ENCODE data around the gene VSX1.

Gene VSX1

DNA sequence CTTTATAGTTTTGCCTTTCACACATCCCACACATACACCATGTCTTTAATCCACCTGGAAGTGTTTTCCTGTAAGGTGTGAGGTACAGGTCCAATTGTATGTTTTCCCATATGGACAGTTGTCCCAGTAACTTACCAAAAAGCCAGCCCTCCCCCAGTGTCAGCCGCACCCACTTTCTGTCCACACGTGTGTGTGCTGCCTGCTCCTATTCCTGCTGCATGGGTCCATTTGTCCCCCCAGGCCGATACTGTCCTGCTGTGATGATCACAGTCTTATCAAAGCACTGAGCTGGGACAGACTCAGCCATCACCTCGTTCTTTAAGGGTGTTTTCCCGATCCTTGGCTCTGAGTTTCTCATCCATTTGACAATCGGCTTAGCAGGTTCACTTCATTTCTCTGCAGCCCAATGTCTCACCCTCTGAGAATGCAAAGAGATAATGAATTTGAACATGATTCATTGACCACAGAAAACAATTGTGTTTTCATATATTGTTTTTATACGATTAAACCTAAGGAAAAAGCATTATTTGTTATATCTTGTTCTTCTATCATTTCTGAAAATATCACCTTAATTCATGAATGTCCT lies 9.6 kb downstream of the VSX1 start:
- no peak for ATAC-seq
- TF ChIP-seq, protein P1, sequence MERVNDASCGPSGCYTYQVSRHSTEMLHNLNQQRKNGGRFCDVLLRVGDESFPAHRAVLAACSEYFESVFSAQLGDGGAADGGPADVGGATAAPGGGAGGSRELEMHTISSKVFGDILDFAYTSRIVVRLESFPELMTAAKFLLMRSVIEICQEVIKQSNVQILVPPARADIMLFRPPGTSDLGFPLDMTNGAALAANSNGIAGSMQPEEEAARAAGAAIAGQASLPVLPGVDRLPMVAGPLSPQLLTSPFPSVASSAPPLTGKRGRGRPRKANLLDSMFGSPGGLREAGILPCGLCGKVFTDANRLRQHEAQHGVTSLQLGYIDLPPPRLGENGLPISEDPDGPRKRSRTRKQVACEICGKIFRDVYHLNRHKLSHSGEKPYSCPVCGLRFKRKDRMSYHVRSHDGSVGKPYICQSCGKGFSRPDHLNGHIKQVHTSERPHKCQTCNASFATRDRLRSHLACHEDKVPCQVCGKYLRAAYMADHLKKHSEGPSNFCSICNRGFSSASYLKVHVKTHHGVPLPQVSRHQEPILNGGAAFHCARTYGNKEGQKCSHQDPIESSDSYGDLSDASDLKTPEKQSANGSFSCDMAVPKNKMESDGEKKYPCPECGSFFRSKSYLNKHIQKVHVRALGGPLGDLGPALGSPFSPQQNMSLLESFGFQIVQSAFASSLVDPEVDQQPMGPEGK (CRISPR knock-in tag; IDR thresholded peaks at IDR 0.05; ENCODE audit: borderline replicate concordance), result no peak
- TF ChIP-seq CSDC2 (CRISPR knock-in tag; IDR thresholded peaks at IDR 0.05) (no peak), TCF4 (CRISPR knock-in tag; IDR thresholded peaks at IDR 0.05; ENCODE audit: borderline replicate concordance) (no peak), PPARA (CRISPR knock-in tag; IDR thresholded peaks at IDR 0.05; ENCODE audit: borderline replicate concordance) (no peak), ARNTL (CRISPR knock-in tag; IDR thresholded peaks at IDR 0.05; ENCODE audit: borderline replicate concordance, low read depth) (no peak), ZNF8 (CRISPR knock-in tag; IDR thresholded peaks at IDR 0.05) (no peak), ZFP3 (CRISPR knock-in tag; IDR thresholded peaks at IDR 0.05) (no peak), ZNF565 (CRISPR knock-in tag; conservative IDR thresholded peaks at IDR 0.05; ENCODE audit: low read depth) (no peak), TOX (CRISPR knock-in tag; IDR thresholded peaks at IDR 0.05; ENCODE audit: borderline replicate concordance) (no peak), ZC3H10 (CRISPR knock-in tag; IDR thresholded peaks at IDR 0.05) (no peak), ESRRG (CRISPR knock-in tag; IDR thresholded peaks at IDR 0.05) (no peak), SNAI2 (CRISPR knock-in tag; IDR thresholded peaks at IDR 0.05) (no peak), ZFP30 (CRISPR knock-in tag; IDR thresholded peaks at IDR 0.05) (no peak), ISL1 (CRISPR knock-in tag; IDR thresholded peaks at IDR 0.05) (no peak), OSR1 (CRISPR knock-in tag; IDR thresholded peaks at IDR 0.05) (no peak)
- TF ChIP-seq, protein P2, sequence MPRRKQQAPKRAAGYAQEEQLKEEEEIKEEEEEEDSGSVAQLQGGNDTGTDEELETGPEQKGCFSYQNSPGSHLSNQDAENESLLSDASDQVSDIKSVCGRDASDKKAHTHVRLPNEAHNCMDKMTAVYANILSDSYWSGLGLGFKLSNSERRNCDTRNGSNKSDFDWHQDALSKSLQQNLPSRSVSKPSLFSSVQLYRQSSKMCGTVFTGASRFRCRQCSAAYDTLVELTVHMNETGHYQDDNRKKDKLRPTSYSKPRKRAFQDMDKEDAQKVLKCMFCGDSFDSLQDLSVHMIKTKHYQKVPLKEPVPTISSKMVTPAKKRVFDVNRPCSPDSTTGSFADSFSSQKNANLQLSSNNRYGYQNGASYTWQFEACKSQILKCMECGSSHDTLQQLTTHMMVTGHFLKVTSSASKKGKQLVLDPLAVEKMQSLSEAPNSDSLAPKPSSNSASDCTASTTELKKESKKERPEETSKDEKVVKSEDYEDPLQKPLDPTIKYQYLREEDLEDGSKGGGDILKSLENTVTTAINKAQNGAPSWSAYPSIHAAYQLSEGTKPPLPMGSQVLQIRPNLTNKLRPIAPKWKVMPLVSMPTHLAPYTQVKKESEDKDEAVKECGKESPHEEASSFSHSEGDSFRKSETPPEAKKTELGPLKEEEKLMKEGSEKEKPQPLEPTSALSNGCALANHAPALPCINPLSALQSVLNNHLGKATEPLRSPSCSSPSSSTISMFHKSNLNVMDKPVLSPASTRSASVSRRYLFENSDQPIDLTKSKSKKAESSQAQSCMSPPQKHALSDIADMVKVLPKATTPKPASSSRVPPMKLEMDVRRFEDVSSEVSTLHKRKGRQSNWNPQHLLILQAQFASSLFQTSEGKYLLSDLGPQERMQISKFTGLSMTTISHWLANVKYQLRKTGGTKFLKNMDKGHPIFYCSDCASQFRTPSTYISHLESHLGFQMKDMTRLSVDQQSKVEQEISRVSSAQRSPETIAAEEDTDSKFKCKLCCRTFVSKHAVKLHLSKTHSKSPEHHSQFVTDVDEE (CRISPR knock-in tag; IDR thresholded peaks at IDR 0.05), result no peak
- TF ChIP-seq, protein P3, sequence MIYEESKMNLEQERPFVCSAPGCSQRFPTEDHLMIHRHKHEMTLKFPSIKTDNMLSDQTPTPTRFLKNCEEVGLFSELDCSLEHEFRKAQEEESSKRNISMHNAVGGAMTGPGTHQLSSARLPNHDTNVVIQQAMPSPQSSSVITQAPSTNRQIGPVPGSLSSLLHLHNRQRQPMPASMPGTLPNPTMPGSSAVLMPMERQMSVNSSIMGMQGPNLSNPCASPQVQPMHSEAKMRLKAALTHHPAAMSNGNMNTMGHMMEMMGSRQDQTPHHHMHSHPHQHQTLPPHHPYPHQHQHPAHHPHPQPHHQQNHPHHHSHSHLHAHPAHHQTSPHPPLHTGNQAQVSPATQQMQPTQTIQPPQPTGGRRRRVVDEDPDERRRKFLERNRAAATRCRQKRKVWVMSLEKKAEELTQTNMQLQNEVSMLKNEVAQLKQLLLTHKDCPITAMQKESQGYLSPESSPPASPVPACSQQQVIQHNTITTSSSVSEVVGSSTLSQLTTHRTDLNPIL (CRISPR knock-in tag; IDR thresholded peaks at IDR 0.05; ENCODE audit: low read depth), result no peak

DNA sequence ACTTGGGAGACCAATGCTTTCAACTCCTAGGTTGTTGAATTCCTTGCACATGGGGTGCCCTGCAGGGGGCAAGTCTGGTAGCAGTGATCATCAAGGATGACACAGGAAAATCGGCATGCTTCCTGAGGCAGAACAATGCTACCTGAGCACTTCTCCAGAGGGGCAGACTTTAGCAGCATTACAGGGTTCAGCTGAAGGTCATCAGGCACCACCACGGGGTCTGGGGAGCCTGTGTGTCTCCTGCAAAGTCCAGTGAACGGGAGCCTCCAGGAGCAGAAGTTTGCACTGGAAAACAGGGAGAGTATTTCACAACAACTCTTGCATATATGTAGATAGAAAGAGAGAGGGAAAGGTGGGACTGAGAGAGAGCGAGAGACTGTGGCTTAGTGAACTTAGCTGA lies 10.2 kb downstream of the VSX1 start:
- ATAC-seq, result no peak
- TF ChIP-seq RARB (CRISPR knock-in tag; IDR thresholded peaks at IDR 0.05), result no peak
- no peak for TF ChIP-seq SNAI2 (CRISPR knock-in tag; IDR thresholded peaks at IDR 0.05)
- TF ChIP-seq, protein P1 (CRISPR knock-in tag; IDR thresholded peaks at IDR 0.05; ENCODE audit: borderline replicate concordance), result no peak
- TF ChIP-seq GLIS3 (CRISPR knock-in tag; IDR thresholded peaks at IDR 0.05), result no peak
- TF ChIP-seq ZFP30 (CRISPR knock-in tag; IDR thresholded peaks at IDR 0.05), result no peak
- TF ChIP-seq PPARA (CRISPR knock-in tag; IDR thresholded peaks at IDR 0.05; ENCODE audit: borderline replicate concordance), result no peak
- TF ChIP-seq ZNF565 (CRISPR knock-in tag; conservative IDR thresholded peaks at IDR 0.05; ENCODE audit: low read depth), result no peak
- TF ChIP-seq ZFP3 (CRISPR knock-in tag; IDR thresholded peaks at IDR 0.05), result no peak
- TF ChIP-seq, protein P4, sequence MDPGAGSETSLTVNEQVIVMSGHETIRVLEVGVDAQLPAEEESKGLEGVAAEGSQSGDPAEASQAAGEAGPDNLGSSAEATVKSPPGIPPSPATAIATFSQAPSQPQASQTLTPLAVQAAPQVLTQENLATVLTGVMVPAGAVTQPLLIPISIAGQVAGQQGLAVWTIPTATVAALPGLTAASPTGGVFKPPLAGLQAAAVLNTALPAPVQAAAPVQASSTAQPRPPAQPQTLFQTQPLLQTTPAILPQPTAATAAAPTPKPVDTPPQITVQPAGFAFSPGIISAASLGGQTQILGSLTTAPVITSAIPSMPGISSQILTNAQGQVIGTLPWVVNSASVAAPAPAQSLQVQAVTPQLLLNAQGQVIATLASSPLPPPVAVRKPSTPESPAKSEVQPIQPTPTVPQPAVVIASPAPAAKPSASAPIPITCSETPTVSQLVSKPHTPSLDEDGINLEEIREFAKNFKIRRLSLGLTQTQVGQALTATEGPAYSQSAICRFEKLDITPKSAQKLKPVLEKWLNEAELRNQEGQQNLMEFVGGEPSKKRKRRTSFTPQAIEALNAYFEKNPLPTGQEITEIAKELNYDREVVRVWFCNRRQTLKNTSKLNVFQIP (CRISPR knock-in tag; IDR thresholded peaks at IDR 0.05; ENCODE audit: borderline replicate concordance, low read depth), result no peak
- TF ChIP-seq, protein P5, sequence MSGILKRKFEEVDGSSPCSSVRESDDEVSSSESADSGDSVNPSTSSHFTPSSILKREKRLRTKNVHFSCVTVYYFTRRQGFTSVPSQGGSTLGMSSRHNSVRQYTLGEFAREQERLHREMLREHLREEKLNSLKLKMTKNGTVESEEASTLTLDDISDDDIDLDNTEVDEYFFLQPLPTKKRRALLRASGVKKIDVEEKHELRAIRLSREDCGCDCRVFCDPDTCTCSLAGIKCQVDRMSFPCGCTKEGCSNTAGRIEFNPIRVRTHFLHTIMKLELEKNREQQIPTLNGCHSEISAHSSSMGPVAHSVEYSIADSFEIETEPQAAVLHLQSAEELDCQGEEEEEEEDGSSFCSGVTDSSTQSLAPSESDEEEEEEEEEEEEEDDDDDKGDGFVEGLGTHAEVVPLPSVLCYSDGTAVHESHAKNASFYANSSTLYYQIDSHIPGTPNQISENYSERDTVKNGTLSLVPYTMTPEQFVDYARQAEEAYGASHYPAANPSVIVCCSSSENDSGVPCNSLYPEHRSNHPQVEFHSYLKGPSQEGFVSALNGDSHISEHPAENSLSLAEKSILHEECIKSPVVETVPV (CRISPR knock-in tag; IDR thresholded peaks at IDR 0.05), result no peak
- TF ChIP-seq ZNF8 (CRISPR knock-in tag; IDR thresholded peaks at IDR 0.05), result no peak
- TF ChIP-seq TOX (CRISPR knock-in tag; IDR thresholded peaks at IDR 0.05; ENCODE audit: borderline replicate concordance), result no peak
- TF ChIP-seq TCF4 (CRISPR knock-in tag; IDR thresholded peaks at IDR 0.05; ENCODE audit: borderline replicate concordance), result no peak
- no peak for TF ChIP-seq ESRRG (CRISPR knock-in tag; IDR thresholded peaks at IDR 0.05)
- no peak for TF ChIP-seq ZC3H10 (CRISPR knock-in tag; IDR thresholded peaks at IDR 0.05)
- TF ChIP-seq, protein P3 (CRISPR knock-in tag; IDR thresholded peaks at IDR 0.05; ENCODE audit: low read depth), result no peak
- no peak for TF ChIP-seq BACH2 (CRISPR knock-in tag; IDR thresholded peaks at IDR 0.05; ENCODE audit: borderline replicate concordance)
- no peak for TF ChIP-seq OSR1 (CRISPR knock-in tag; IDR thresholded peaks at IDR 0.05)
- TF ChIP-seq, protein P2 (CRISPR knock-in tag; IDR thresholded peaks at IDR 0.05), result no peak

All from SK-N-SH treated with all-trans-retinoic acid at 6 μM for 48 hours (cell line).